Naive thymus-derived CD4-positive, alpha-beta T cell (primary cell): Measurements from ENCODE around the gene EXOSC10. TPM values are rescaled to one million over a fixed set of nuclear protein-coding genes. Genes with fewer than 3 reads are reported as not detected.

Experiments
- ATAC-seq: fragments of 150-1000 bp; cut with Tn5 transposase; 2 replicates; pipeline ENCODE4 v1.10.0; 2021; ENCODE audit warnings: mild to moderate bottlenecking, moderate library complexity
- CTCF ChIA-PET: fragments of 350-600 bp; sonication (Branson Sonifier 250); formaldehyde crosslinking; loops from one replicate; lab custom pipeline; 2021; ENCODE audit warnings: antibody characterized with exemption; lab: Charles Lee
- POLR2A ChIA-PET: fragments of 350-600 bp; sonication (Branson Sonifier 250); formaldehyde crosslinking; loops from one replicate; lab custom pipeline; 2021; ENCODE audit warnings: antibody characterized with exemption, inconsistent platforms; lab: Charles Lee
- DNase-seq, 9 donors: peaks; one replicate each; pipeline versions ENCODE4 v3.0.0 to v3.0.0-alpha.2; 2020 to 2022; ENCODE audit warnings: mixed read lengths in 1 of 9
- H3K27ac ChIP-seq: one replicate; pipeline ENCODE4 v1.7.0; 2013; ENCODE audit warnings: mild to moderate bottlenecking, low read depth, low read length, moderate library complexity
- H3K27me3 ChIP-seq, 2 donors: one replicate each; pipeline ENCODE4 v1.7.0; 2013; ENCODE audit warnings: low read length in 2 of 2, mild to moderate bottlenecking in 2 of 2, moderate library complexity in 2 of 2; ENCODE audit not compliant: control insufficient read depth in 2 of 2, insufficient read depth in 2 of 2
- H3K36me3 ChIP-seq, 3 experiments: 1 replicate in 2 of 3; 2 replicates in 1 of 3; pipeline ENCODE4 v1.7.0; 2013; ENCODE audit warnings: low read length in 3 of 3, mild to moderate bottlenecking in 3 of 3, moderate library complexity in 1 of 3; ENCODE audit not compliant: insufficient read depth in 3 of 3, control insufficient read depth in 2 of 3
- H3K4me1 ChIP-seq, 2 donors: one replicate each; pipeline ENCODE4 v1.7.0; 2013; ENCODE audit warnings: low read length in 2 of 2, mild to moderate bottlenecking in 2 of 2, moderate library complexity in 1 of 2; ENCODE audit not compliant: control insufficient read depth in 2 of 2, insufficient read depth in 2 of 2
- H3K4me3 ChIP-seq: 2 replicates; pipeline ENCODE4 v1.7.0; 2013; ENCODE audit warnings: mild to moderate bottlenecking, low read length
- H3K9me3 ChIP-seq, 3 experiments: 1 replicate in 2 of 3; 2 replicates in 1 of 3; pipeline ENCODE4 v1.7.0; 2013; ENCODE audit warnings: low read length in 3 of 3; ENCODE audit not compliant: control insufficient read depth in 2 of 3
- H3K27ac Mint-ChIP-seq, 9 donors: one replicate each; pipeline ENCODE4 v1.8.0; 2020 to 2022; ENCODE audit warnings: mixed read lengths in 9 of 9, mild to moderate bottlenecking in 8 of 9, moderate library complexity in 5 of 9, inconsistent platforms in 2 of 9
- H3K27me3 Mint-ChIP-seq, 5 donors: one replicate each; pipeline ENCODE4 v1.8.0; 2021 to 2022; ENCODE audit warnings: mixed read lengths in 5 of 5, mild to moderate bottlenecking in 1 of 5
- H3K36me3 Mint-ChIP-seq, 5 donors: one replicate each; pipeline ENCODE4 v1.8.0; 2020 to 2022; ENCODE audit warnings: mixed read lengths in 5 of 5, mild to moderate bottlenecking in 3 of 5, inconsistent platforms in 1 of 5
- H3K4me1 Mint-ChIP-seq, 7 donors: one replicate each; pipeline ENCODE4 v1.8.0; 2020 to 2022; ENCODE audit warnings: mixed read lengths in 7 of 7, mild to moderate bottlenecking in 3 of 7, inconsistent platforms in 1 of 7
- H3K4me3 Mint-ChIP-seq, 10 donors: one replicate each; pipeline ENCODE4 v1.8.0; 2020 to 2022; ENCODE audit warnings: mild to moderate bottlenecking in 10 of 10, mixed read lengths in 10 of 10, moderate library complexity in 6 of 10, inconsistent platforms in 2 of 10
- H3K9me3 Mint-ChIP-seq, 11 donors: one replicate each; pipeline ENCODE4 v1.8.0; 2020 to 2022; ENCODE audit warnings: mixed read lengths in 11 of 11, mild to moderate bottlenecking in 4 of 11, inconsistent platforms in 1 of 11, moderate library complexity in 1 of 11
- intact Hi-C, 2 donors: fragments of 100-400 bp; cut with micrococcal nuclease; formaldehyde crosslinking; loops; one replicate each; pipeline ENCODE4 v1.15.1; 2023
- polyA plus RNA-seq, 2 donors: library from polyadenylated mRNA; unstranded; fragments of 300-500 nt; fragmentation: Illumina TruSeq; gene quantifications; one replicate each; pipeline ENCODE4 v1.2.3, GENCODE V29; 2021
- total RNA-seq, 6 experiments: library from RNA in 5 of 6; stranded (reverse) in 5 of 6; gene quantifications; 1 replicate in 5 of 6; 2 replicates in 1 of 6; pipeline ENCODE4 v1.2.3 and lab custom pipeline; 2021 to 2026

EXOSC10 gene
- total and polyA plus RNA-seq, 7 experiments from 2014 or later = 33.9 to 83.4 (median 80.0) TPM

GRCh38 chr1:11131816-11132215, 32.1 kb upstream of the EXOSC10 start:
- no peaks in the 10 kb centered on the region for H3K27me3 Mint-ChIP-seq
- no peak overlapping the region for H3K27ac ChIP-seq
- DNase-seq (no peak), ATAC-seq (no peak)
- no peaks in the 10 kb centered on the region for H3K9me3 ChIP-seq
- intact Hi-C loops = no loop called here
- H3K4me1 Mint-ChIP-seq = no peaks in the 10 kb centered on the region
- H3K36me3 Mint-ChIP-seq = peaks cover 17 to 64% (median 46%) of the 10 kb centered on the region in 5 donors
- H3K36me3 ChIP-seq = peaks cover 17 to 87% (median 18%) of the 10 kb centered on the region in 3 experiments
- CTCF ChIA-PET = no interaction called here
- H3K27ac Mint-ChIP-seq = no peak overlapping the region
- no peaks in the 10 kb centered on the region for H3K27me3 ChIP-seq
- no peaks in the 10 kb centered on the region for H3K4me1 ChIP-seq
- POLR2A ChIA-PET = no interaction called here
- no peak overlapping the region for H3K4me3 Mint-ChIP-seq
- H3K9me3 Mint-ChIP-seq = no peaks in the 10 kb centered on the region
- no peak overlapping the region for H3K4me3 ChIP-seq

- Mint-ChIP-seq H3K9me3 (no peaks in the 10 kb centered on the region), H3K36me3 (peaks cover 21 to 73% (median 51%) of the 10 kb centered on the region in 5 donors), H3K4me3 (no peak overlapping the region), H3K4me1 (no peaks in the 10 kb centered on the region), H3K27me3 (no peaks in the 10 kb centered on the region), H3K27ac (no peak overlapping the region)
- Histone ChIP-seq H3K4me1 (no peaks in the 10 kb centered on the region), H3K4me3 (no peak overlapping the region), H3K36me3 (peaks cover 18 to 95% (median 22%) of the 10 kb centered on the region in 3 experiments), H3K27me3 (no peaks in the 10 kb centered on the region), H3K9me3 (no peaks in the 10 kb centered on the region), H3K27ac (no peak overlapping the region)
- ATAC-seq = no peak
- CTCF ChIA-PET = interaction anchor here (0.6 to 1.0 kb wide), 3 partner anchors 85 to 512 kb away, joined by 3 read pairs; no protein-coding TSS in a partner anchor
- DNase-seq = no peak
- intact Hi-C loops = no loop called here
- POLR2A ChIA-PET = no interaction called here
Observed at GRCh38 chr1:11130406-11130805, 30.7 kb upstream of the EXOSC10 start.

GRCh38 chr1:11129649-11130390, 30.2 kb upstream of the EXOSC10 start:
- Histone ChIP-seq H3K9me3 (no peaks in the 10 kb centered on the region), H3K27me3 (no peaks in the 10 kb centered on the region), H3K4me1 (no peaks in the 10 kb centered on the region), H3K27ac (no peak overlapping the region), H3K4me3 (no peak overlapping the region), H3K36me3 (peaks cover 18 to 95% (median 25%) of the 10 kb centered on the region in 3 experiments)
- H3K4me1 Mint-ChIP-seq = no peaks in the 10 kb centered on the region
- ATAC-seq = no peak
- H3K9me3 Mint-ChIP-seq = no peaks in the 10 kb centered on the region
- H3K4me3 Mint-ChIP-seq = no peak overlapping the region
- no peaks in the 10 kb centered on the region for H3K27me3 Mint-ChIP-seq
- H3K36me3 Mint-ChIP-seq = peaks cover 22 to 73% (median 52%) of the 10 kb centered on the region in 5 donors
- no peak for DNase-seq
- POLR2A ChIA-PET = no interaction called here
- intact Hi-C loops = no loop called here
- H3K27ac Mint-ChIP-seq = peak overlapping the region in 1 of 9 donors; percentile 62
- CTCF ChIA-PET = interaction anchor here (0.7 kb wide), 1 partner anchor 86 kb away, joined by 3 read pairs; no protein-coding TSS in a partner anchor

- intact Hi-C loops = no loop called here
- POLR2A ChIA-PET = interaction anchor here (1.1 kb wide), 1 partner anchor 89 kb away, joined by 4 read pairs; no protein-coding TSS in a partner anchor
- no peaks in the 10 kb centered on the region for H3K9me3 Mint-ChIP-seq
- Histone ChIP-seq H3K9me3 (no peaks in the 10 kb centered on the region), H3K4me1 (no peaks in the 10 kb centered on the region), H3K36me3 (peaks cover 16 to 92% (median 33%) of the 10 kb centered on the region in 3 experiments), H3K27ac (no peak overlapping the region), H3K27me3 (no peaks in the 10 kb centered on the region), H3K4me3 (no peak overlapping the region)
- H3K27ac Mint-ChIP-seq = no peak overlapping the region
- H3K4me3 Mint-ChIP-seq = no peak overlapping the region
- ATAC-seq (no peak), DNase-seq (no peak)
- no peaks in the 10 kb centered on the region for H3K4me1 Mint-ChIP-seq
- peaks cover 21 to 63% (median 35%) of the 10 kb centered on the region in 5 donors for H3K36me3 Mint-ChIP-seq
- no peaks in the 10 kb centered on the region for H3K27me3 Mint-ChIP-seq
- CTCF ChIA-PET = no interaction called here
Observed at GRCh38 chr1:11126569-11126968, 26.9 kb upstream of the EXOSC10 start.

- H3K4me3 ChIP-seq = no peak overlapping the region
- Mint-ChIP-seq H3K4me1 (no peaks in the 10 kb centered on the region), H3K4me3 (no peak overlapping the region), H3K27ac (no peak overlapping the region), H3K9me3 (no peaks in the 10 kb centered on the region), H3K36me3 (peaks cover 21 to 63% (median 31%) of the 10 kb centered on the region in 5 donors), H3K27me3 (no peaks in the 10 kb centered on the region)
- intact Hi-C loops = no loop called here
- no peaks in the 10 kb centered on the region for H3K9me3 ChIP-seq
- ChIA-PET POLR2A (no interaction called here), CTCF (interaction anchor here (0.5 to 1.7 kb wide), 2 partner anchors 88 to 161 kb away, joined by 5 read pairs; no protein-coding TSS in a partner anchor)
- no peak for DNase-seq
- H3K4me1 ChIP-seq = no peaks in the 10 kb centered on the region
- H3K27ac ChIP-seq = no peak overlapping the region
- H3K36me3 ChIP-seq = peaks cover 22 to 92% (median 33%) of the 10 kb centered on the region in 3 experiments
- H3K27me3 ChIP-seq = no peaks in the 10 kb centered on the region
- no peak for ATAC-seq
Observed at GRCh38 chr1:11125931-11126330, 26.3 kb upstream of the EXOSC10 start.

GRCh38 chr1:11124965-11125364, 25.3 kb upstream of the EXOSC10 start:
- no peak overlapping the region for H3K27ac ChIP-seq

More at GRCh38 chr1:11124965-11125364, 25.3 kb upstream of the EXOSC10 start:
- no peaks in the 10 kb centered on the region for H3K9me3 ChIP-seq
- H3K4me3 ChIP-seq = no peak overlapping the region
- H3K4me1 Mint-ChIP-seq = no peaks in the 10 kb centered on the region
- intact Hi-C loops = no loop called here
- H3K36me3 Mint-ChIP-seq = peaks cover 20 to 54% (median 26%) of the 10 kb centered on the region in 5 donors
- H3K36me3 ChIP-seq = peaks cover 22 to 84% (median 31%) of the 10 kb centered on the region in 3 experiments
- DNase-seq (no peak), ATAC-seq (no peak)
- ChIA-PET CTCF (interaction anchor here (1.7 kb wide), 1 partner anchor 87 kb away, joined by 5 read pairs; no protein-coding TSS in a partner anchor), POLR2A (no interaction called here)
- no peak overlapping the region for H3K27ac Mint-ChIP-seq
- H3K9me3 Mint-ChIP-seq = no peaks in the 10 kb centered on the region
- H3K27me3 ChIP-seq = no peaks in the 10 kb centered on the region
- no peaks in the 10 kb centered on the region for H3K27me3 Mint-ChIP-seq
- H3K4me3 Mint-ChIP-seq = no peak overlapping the region
- no peaks in the 10 kb centered on the region for H3K4me1 ChIP-seq
